Activated CD4-positive, alpha-beta T cell treated with anti-CD3 and anti-CD28 coated beads for 48 hours (primary cell): ENCODE data around the gene CABP2.
A peak's percentile ranks its signal among the peaks of the same experiment; 100 is the strongest.
"Not testable (repeated sequence)": the region's sequence is repeated elsewhere in the genome, so short reads cannot be mapped to it uniquely, and the experiment has no call there.

Source experiments
- DNase-seq: peaks from one replicate; pipeline ENCODE4 v3.0.0-alpha.2; 2020

CABP2 gene

DNA sequence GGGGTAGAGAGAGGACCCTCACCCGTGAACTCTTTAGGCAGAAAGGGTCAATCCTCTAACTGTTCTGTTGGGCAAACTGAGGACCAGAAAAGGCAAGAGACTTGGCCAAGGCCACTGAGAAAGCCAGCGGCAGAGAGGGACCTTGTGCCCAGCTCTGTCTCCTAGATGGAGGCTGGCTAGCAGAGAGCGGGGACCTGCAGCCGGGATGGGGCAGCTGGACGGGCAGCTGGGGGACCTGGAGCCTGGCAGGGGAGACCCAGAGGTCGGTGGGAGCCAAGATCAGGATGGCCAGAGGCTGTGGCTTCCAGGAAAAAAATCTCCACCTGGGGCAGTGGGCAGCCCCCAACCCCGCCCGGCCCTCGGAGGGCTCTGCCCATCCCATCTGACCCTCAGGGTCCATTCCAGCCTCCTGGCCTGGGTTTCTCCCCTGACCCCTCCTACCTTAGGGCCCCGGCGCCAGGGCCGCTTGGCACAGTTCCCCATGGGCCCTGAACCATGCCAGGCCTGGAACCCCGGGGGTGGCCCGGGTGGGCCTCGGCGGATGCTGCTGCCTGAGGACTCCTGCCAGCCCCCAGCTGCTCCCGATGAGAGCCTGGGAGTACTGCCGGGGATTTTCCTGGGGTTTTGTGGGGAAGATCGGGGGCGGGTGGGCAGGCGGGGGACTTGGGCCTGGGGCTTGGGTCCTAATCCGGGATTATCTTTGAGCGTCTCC lies at the start of gene CABP2:
TSS of gene CABP2 (minus strand) at position 603 of the 712 bp plus-strand sequence. CDS start at position 483, 120 bp downstream.
- DNase-seq = no peak

DNA sequence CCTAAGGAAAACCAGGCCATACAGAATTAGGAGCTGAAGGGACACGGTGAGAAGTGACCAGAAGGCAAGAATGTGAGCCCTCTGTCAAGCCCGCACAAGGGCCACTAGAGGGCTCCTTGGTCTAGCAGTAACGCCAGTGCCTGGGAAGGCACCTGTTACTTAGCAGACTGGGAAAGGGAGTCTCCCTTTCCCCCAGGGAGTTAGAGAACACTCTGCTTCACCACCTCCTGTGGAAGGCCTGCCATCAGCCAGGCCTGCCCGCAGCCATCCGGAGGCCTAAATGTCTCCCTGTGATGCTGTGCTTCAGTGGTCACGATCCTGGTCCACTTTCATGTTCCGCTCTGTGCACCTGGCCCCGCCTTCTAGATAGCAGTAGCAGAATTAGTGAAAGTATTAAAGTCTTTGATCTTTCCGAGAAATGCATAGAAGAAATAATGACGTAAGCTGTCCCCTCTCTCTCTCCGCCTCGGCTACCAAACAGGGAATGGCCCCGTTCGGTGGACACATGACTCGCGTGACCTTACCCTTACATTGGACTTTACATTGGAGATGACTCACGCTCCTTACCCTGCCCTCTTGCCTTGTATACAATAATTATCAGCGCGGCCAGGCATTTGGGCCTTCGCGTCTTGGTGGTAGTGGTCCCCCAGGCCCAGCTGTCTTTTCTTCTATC lies 49.6 kb upstream of the CABP2 start:
- peak; percentile 33 for DNase-seq

GRCh38 chr11:67572305-67572704 lies 49.1 kb upstream of the CABP2 start:
- no peak for DNase-seq

- no peak for DNase-seq
Observed at GRCh38 chr11:67571443-67571842, 48.2 kb upstream of the CABP2 start.

DNA sequence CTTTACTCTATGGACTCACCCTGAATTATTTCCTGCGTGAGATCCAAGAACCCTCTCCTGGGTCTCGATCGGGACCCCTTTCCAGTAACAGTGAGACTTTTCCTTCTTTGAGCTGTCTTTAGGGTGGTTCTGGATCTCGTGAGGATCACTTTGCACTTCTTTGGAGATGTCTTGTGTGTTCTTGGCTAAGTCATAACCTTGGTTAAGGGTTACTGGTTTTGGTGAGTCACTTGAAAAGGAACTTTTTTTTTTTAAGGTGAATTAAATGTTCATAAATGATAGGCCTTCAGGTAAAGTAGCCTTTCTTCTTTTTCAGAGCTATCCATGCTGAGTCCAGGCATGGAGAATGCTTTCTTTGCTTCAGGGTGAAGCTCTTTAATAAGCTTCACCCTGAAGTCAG lies 41.0 kb upstream of the CABP2 start:
- DNase-seq = no peak

DNA sequence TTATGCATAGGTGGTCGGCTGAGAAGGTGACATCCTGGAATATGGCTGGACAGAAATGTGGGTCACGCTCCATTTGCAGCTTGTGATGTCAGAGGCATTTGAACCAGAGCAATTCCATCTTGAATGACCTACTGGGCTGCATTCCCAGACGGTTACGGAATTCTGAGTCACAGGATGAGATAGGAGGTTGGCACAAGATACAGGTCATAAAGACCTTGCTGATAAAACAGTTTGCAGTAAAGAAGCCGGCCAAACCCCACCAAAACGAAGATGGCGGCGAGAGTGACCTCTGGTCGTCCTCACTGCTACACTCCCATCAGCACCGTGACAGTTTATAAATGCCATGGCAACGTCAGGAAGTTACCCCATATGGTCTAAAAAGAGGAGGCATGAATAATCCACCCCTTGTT lies 40.5 kb upstream of the CABP2 start:
- not testable (repeated sequence) for DNase-seq

- DNase-seq = no peak
Observed at GRCh38 chr11:67562963-67563704, 39.9 kb upstream of the CABP2 start.

DNA sequence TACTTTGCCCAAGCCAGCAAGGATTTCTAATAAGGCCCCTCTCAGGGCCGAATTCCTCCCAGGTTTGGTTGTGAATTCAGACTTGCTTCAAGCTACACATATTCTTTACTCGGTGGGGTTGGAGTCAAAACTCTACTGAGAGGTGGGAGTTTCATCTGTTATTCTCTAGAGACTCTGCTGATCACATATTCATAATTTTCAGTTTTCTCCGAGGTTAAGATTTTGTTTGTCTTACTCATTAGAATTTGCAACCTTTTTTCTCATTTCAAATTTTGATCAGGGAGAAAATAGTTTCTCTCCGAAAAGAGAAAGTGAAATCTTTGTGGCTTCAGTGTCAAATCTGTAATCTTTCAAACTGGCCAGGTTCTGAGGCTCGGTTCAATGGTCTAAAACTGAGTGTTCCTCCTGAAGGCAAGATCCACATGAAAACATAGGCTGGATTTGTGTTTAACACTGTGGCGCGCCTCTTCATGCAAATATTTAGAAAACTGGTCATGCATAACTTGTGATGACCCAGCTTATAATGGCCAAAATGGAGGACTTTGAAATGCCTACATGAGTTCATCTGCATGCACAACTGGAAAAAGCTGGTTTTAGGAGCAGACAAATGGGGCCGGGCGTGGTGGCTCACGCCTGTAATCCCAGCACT lies 38.8 kb upstream of the CABP2 start:
- DNase-seq = no peak

GRCh38 chr11:67558084-67558772 lies 35.0 kb upstream of the CABP2 start:
- no peak for DNase-seq

DNA sequence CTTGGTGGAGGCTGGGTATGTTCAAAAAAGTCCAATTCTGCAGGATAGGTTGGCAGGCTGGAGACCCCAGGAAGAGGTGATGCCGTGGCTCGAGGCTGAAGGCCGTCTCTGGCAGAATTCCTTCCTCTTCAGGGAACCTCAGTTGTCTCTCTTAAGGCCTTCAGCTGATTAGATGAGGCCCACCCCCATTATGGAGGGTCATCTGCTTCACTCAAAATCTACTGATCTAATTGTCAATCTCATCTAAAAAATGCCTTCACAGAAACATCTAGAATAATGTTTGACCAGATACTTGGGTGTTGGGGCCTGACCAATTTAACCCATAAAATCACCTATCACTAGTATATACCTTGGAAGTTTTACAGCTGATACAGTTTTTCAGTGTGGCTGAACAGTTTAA lies 33.0 kb upstream of the CABP2 start:
- DNase-seq = no peak

DNA sequence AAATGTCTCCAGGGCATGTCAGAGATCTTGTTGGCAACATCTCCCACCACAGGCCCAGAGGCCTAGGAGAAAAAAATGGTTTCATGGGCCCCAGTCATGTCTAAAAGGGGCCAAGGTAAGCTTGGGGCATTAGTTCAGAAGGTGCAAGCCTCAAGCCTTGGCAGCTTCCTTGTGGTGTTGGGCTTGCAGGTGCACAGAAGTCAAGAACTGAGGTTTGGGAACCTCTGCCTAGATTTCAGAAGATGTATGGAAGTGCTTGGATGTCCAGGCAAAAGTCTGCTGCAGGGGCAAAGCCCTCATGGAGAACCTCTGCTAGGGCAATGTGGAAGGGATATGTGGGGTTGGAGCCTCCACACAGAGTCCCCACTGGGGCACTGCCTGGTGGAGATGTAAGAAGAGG lies 28.5 kb upstream of the CABP2 start:
- DNase-seq = not testable (repeated sequence)

- DNase-seq = no peak
Observed at GRCh38 chr11:67551127-67551526, 27.9 kb upstream of the CABP2 start.

- no peak for DNase-seq
Observed at GRCh38 chr11:67548555-67549110, 25.4 kb upstream of the CABP2 start.

- not testable (repeated sequence) for DNase-seq
Observed at GRCh38 chr11:67548112-67548511, 24.9 kb upstream of the CABP2 start.

DNA sequence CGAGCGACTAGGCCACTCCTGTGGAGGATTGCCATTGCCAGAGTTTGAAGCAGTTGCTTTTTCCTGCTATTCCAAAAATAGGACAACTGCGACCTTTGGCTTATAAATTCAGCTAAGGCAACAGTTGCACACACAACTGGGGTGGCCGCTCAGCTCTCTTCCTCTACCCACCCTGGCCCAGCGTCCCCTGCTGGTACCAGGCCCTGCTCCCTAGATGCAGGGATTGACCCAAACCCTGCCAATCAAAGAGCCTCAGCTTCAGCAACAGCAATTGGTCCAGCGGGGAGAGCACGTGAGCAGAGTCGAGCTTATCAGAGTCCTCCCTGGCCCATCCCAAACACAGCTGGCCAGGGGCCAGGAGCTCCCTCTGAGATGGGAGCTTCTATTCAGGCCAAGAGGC lies 22.0 kb upstream of the CABP2 start:
- DNase-seq = no peak

- no peak for DNase-seq
Observed at GRCh38 chr11:67544616-67545242, 21.5 kb upstream of the CABP2 start.

DNA sequence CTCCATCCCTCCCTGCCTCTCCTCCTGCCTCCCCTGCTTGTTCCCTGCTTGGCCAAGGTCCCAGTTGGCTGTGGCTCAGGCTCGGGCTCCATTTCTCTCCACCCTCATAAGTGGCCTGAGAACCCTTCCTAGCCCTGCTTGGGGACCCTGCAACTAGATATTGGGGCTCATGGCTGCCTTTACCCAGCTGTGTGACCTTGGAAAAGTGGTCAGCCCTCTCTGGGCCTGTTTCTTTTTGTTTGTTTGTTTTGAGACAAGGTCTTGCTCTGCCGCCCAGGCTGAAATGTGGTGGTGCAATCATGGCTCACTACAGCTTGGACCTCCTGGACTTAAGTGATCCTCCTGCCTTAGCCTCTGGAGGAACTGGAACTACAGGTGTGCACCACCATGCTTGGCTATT lies 20.3 kb upstream of the CABP2 start:
- DNase-seq = no peak

DNA sequence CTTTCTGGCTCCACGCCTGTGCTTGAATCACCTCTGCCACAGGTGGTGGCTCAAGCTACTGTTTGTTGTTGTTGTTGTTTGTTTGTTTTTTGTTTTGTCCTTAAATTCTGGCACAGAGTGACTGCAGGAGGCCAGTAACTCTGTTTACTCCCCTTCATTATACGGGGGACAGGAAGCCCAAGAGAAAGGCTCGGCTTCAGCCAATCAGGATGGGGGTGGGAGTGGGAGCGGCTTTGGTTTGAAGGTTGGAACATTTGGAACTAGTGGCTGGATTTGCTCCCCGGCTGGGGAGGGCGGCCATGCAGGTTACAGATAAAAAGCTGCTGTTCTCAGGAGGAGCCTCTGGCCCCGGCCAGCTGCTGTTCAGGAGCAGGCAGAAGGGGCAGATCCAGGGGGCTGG lies 19.7 kb upstream of the CABP2 start:
- no peak for DNase-seq

GRCh38 chr11:67542169-67542568 lies 18.9 kb upstream of the CABP2 start:
- no peak for DNase-seq

GRCh38 chr11:67541198-67541597 lies 18.0 kb upstream of the CABP2 start:
- DNase-seq = no peak

- no peak for DNase-seq
Observed at GRCh38 chr11:67539550-67539949, 16.3 kb upstream of the CABP2 start.
